ENCODE data around the gene LAMA4. TPM values are rescaled to one million over a fixed set of nuclear protein-coding genes. Genes with fewer than 3 reads are reported as not detected.

Gene LAMA4
- total RNA-seq, 4 donors from 2014 or later, result 229 to 524 (median 468) TPM

DNA sequence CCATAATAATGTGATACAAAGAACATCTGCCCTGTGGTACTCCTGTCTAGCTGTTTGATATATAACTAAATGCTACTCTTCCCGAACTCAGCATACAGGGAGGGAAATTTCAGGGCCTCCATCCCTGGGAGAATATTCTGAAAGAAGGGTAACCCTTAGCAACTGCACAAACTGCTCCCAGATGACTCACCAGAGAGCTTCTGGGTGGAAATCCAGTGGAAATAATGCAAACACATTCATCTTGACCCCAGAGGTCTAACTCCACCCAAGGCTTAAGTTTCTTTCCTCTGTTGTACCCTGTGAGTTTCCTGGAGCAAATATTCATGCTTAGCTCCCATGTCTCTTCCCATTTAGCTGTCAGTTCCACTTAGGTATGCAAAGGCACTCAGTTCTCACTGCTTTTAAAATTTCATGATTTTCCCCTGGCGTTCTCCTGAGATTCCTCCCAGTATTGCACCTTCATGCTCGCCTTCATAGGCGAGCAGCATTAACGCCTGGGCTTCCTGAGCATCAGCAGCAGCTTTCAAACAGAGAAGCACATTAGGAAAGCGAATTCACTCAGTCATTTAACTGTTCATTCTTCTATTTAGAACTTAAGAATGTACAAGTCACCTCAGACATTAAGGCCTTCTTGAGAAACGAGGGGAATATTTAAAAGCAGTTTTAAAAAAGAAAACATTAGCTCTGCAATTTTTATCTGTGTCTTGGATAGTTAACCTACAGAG, 43.8 kb upstream of the LAMA4 start:
- Histone ChIP-seq H3K9me3 (no peaks in the 10 kb centered on the region), H3K4me3 (no peak overlapping the region), H3K4me1 (peaks cover 0 to 17% (median 3%) of the 10 kb centered on the region in 4 donors), H3K36me3 (no peaks in the 10 kb centered on the region), H3K27ac (peak overlapping the region in 3 of 4 donors; percentile 66 to 80 (median 70)), H3K27me3 (no peaks in the 10 kb centered on the region)
- WGBS, 2 donors, result 35 to 46% methylated on average over 7 of the region's 7 CpGs
- no peak for TF ChIP-seq POLR2A (IDR thresholded peaks at IDR 0.05)
- peak in 1 of 2 donors; percentile 10 for TF ChIP-seq EP300 (IDR thresholded peaks at IDR 0.05)
- TF ChIP-seq CTCF (IDR thresholded peaks at IDR 0.05), result no peak
- DNase-seq (ENCODE audit: low spot score in 2 of 2), result no peak

- no peak for DNase-seq (ENCODE audit: low spot score in 2 of 2)
- Histone ChIP-seq H3K27ac (peak overlapping the region in 1 of 4 donors; percentile 80), H3K9me3 (no peaks in the 10 kb centered on the region), H3K36me3 (no peaks in the 10 kb centered on the region), H3K4me1 (peaks cover 0 to 24% (median 3%) of the 10 kb centered on the region in 4 donors), H3K4me3 (no peak overlapping the region), H3K27me3 (no peaks in the 10 kb centered on the region)
- TF ChIP-seq POLR2A (IDR thresholded peaks at IDR 0.05) (no peak), CTCF (IDR thresholded peaks at IDR 0.05) (no peak), EP300 (IDR thresholded peaks at IDR 0.05) (no peak)
These were observed 42.3 kb upstream of the LAMA4 start for GRCh38 chr6:112296694-112297093.

- 31 to 47% methylated on average over 2 of the region's 2 CpGs for WGBS, 2 donors
These were observed 41.8 kb upstream of the LAMA4 start for GRCh38 chr6:112296122-112296521.

DNA sequence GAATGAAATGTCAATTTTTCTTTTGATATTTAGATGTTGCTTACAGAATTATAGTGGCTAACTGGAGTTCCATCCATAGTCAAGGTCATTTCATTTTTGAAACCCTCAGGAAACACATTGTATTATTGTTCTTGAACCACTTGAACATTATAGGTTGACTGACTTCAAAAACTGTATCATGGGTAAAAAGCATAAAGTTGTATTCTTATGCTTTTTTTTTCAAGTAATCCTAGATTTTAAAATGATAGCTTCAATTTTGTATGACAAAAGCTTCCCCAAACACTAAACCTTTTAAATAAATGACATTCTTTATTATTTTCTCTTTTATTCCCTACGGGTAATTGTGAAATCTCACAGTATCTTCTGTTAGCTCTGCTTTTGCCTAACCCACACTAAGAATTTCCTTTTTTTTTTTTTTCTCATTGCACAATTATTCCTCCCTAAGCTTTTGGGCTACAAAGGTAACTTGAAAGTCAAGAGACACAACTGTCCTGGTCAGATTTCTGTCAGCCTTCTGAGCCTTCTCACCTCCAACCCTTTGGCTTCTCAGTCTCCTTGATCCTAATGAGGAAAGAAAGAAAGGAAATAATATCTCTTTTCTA, 36.9 kb upstream of the LAMA4 start:
- no peaks in the 10 kb centered on the region for H3K9me3 ChIP-seq
- no peaks in the 10 kb centered on the region for H3K36me3 ChIP-seq
- no peak overlapping the region for H3K4me3 ChIP-seq
- H3K27me3 ChIP-seq, result no peaks in the 10 kb centered on the region
- H3K4me1 ChIP-seq, result peaks cover 0 to 43% (median 0%) of the 10 kb centered on the region in 4 donors
- no peak for DNase-seq (ENCODE audit: low spot score in 2 of 2)
- 59 to 69% methylated on average over 1 of the region's 1 CpG for WGBS, 2 donors
- TF ChIP-seq POLR2A (IDR thresholded peaks at IDR 0.05) (no peak), EP300 (IDR thresholded peaks at IDR 0.05) (peak in 1 of 2 donors; percentile 33), CTCF (IDR thresholded peaks at IDR 0.05) (no peak)
- H3K27ac ChIP-seq, result peak overlapping the region in 1 of 4 donors; percentile 56

More at GRCh38 chr6:112296122-112296521, 41.8 kb upstream of the LAMA4 start:
- Histone ChIP-seq H3K4me3 (no peak overlapping the region), H3K27ac (peak overlapping the region in 1 of 4 donors; percentile 80), H3K36me3 (no peaks in the 10 kb centered on the region), H3K9me3 (no peaks in the 10 kb centered on the region), H3K27me3 (no peaks in the 10 kb centered on the region), H3K4me1 (peaks cover 0 to 30% (median 3%) of the 10 kb centered on the region in 4 donors)
- no peak for DNase-seq (ENCODE audit: low spot score in 2 of 2)
- no peak for TF ChIP-seq POLR2A (IDR thresholded peaks at IDR 0.05)
- peak in 4 of 5 experiments; percentile 13 to 40 (median 16) for TF ChIP-seq CTCF (IDR thresholded peaks at IDR 0.05)

DNA sequence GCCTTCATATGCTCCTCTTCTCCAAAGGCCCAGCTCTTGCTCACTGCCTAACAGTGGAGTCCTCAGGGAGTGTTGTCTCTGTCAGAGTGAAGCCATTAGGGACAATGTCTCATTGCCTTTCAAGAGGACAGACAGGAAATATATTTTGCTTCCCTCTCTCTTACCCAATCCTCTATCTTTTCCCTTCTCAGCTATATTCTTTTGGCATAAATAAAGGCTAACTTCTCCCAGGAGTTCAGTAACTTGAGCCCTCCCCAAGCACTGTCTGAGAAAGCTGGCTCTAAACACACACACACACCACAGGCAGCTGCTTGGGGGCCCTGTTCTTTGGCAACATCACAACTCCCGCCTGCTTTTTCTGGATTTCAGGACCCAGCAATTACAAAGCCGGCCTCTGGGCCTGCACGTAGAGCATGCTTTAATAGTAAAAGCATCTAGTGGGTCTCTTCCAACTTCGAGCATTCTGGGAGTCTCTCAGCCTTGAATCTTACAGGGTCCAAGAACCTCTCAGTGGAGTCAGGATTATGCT, 34.7 kb upstream of the LAMA4 start:
- Histone ChIP-seq H3K4me1 (peaks cover 0 to 43% (median 0%) of the 10 kb centered on the region in 4 donors), H3K4me3 (no peak overlapping the region), H3K27me3 (no peaks in the 10 kb centered on the region), H3K9me3 (no peaks in the 10 kb centered on the region), H3K36me3 (no peaks in the 10 kb centered on the region), H3K27ac (peak overlapping the region in 2 of 4 donors; percentile 8 to 45)
- WGBS, 2 donors, result 27 to 28% methylated on average over 4 of the region's 4 CpGs
- peak; percentile 60 to 71 for DNase-seq (ENCODE audit: low spot score in 2 of 2)
- TF ChIP-seq CTCF (IDR thresholded peaks at IDR 0.05) (no peak), EP300 (IDR thresholded peaks at IDR 0.05) (peak in 1 of 2 donors; percentile 58), POLR2A (IDR thresholded peaks at IDR 0.05) (no peak)
